ENCODE results near the gene SACM1L.

The SACM1L gene

DNA sequence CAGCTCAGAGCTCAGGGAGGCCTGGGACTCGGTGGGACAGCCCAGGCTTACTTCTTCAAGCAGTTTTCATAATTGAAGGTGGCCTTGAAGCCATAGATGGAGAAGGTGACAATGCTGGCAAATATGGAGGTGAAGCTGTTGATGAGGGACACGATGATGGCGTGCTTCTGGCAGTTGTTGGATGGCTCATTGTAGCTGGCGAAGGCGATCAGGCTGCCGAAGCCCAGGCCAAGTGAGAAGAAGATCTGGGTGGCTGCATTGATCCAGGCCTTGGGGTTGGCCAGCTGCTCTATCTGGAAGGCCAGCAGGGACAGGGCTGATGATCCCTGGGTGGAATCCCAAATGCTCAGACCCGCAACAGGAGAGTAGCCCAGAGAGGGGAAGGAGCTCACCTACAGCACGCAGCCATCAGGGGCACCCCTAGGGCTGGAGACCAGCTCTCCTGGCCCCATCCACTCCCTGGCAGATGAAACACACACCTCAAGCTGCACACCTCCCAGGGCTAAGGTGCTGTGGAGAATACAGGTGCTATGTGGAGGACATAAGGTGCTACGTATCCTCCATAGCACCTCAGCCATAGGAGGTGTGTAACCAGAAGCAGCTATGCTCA is 82.1 kb downstream of the SACM1L start:
- DNase-seq, result no peak

DNA sequence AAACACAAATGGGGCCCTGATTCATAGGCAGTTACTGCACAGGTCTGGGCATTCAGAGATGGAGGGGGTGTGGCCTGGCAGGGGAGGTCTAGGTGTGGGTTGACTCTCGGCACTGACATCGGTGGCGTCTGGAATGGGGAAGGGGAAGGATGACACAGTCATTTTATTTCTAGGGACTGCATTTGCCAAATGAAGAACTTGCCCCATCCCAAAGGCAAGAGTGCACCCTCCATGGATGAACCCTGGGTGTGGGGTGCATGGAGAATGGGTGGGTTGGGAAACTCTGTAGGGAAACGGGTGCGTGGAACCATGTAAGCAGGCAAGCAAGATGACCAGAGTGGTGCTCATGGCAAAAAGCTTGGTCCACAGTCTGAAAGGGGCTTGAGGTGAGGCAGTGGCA is 82.6 kb downstream of the SACM1L start:
- DNase-seq, result no peak

DNA sequence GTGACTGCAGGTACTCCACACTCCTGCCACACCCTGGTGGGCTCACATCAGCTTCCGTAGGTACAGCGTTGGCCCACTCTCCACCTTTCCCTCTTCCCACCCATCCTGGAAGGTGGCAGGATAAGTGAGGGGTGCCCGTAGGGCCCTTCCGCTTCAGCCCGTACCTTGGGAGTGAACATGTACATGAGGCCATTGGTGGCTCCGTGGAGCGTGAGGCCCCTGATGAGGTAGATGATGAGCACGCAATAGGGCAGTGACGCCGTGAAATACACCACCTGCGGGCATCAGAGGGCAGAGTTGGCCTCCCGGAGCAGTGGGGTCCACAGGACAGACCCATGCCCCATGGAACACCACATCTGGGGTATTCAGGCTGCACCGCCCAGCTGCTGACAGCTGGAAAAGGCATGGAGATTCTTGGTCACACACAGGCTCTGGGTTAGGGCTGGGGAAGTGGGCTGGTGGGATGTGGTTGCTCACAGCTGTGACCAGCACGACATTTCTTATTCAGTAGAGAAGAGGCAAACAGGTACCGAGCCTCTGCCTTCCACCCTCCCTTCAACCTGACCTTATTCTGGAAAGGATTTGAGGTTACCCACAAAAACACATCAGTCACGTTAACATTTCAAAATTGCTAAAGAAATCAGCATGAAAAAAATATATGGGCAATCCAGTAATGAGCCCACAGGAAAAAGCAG is 83.3 kb downstream of the SACM1L start:
- no peak for DNase-seq

DNA sequence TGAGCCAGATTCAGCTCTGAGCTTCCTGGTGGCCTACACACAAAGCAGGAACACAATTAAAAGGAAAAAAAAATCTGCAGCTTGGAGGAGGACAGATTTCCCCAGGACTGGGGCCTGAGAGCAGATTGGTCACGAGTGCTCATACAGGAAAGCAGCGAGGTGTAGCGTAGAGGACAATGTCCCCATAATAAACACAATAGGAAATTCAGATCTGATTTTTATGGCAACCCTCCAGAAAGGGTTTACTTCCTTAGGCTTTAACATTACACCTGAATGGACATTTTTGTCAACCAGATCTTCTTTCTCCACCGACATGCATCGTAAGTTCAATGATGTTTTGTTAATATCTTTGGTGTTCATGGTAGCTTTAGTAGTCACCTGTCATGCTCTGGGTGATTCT is 83.9 kb downstream of the SACM1L start:
- DNase-seq, result no peak

DNA sequence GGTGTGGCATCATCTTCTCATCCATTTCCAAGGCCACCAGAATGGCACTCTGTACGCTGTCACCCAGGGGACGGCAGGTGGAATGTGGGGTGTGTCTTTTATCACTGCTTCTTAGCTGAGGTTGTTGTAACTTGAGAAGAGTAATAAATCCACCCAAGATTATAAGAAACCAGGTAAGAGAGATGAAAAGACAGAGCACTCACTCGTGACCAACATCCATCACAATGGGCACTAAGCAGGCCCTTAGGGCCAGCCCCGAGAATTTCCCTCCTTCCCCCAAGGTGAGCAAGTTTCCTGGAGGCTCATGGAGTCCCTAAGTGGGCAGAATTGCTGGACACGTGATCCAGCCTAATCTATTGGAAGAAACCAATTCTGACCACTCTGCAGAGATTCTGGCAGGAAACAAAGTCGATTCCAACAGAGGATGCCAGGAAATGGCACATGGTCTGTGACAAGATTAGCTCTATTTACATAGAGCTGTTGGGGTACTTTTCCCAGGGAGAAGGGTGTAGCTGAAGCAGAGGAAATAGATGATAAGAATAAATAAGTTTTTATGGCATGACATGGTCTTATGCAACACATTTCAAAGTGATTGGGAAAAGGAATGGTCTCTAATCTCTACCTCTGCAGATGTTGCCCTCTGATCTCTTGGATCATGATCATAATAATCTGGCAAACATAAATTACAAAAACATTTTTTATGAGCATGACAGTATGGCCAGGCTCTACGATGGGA is 84.7 kb downstream of the SACM1L start:
- DNase-seq, result no peak

DNA sequence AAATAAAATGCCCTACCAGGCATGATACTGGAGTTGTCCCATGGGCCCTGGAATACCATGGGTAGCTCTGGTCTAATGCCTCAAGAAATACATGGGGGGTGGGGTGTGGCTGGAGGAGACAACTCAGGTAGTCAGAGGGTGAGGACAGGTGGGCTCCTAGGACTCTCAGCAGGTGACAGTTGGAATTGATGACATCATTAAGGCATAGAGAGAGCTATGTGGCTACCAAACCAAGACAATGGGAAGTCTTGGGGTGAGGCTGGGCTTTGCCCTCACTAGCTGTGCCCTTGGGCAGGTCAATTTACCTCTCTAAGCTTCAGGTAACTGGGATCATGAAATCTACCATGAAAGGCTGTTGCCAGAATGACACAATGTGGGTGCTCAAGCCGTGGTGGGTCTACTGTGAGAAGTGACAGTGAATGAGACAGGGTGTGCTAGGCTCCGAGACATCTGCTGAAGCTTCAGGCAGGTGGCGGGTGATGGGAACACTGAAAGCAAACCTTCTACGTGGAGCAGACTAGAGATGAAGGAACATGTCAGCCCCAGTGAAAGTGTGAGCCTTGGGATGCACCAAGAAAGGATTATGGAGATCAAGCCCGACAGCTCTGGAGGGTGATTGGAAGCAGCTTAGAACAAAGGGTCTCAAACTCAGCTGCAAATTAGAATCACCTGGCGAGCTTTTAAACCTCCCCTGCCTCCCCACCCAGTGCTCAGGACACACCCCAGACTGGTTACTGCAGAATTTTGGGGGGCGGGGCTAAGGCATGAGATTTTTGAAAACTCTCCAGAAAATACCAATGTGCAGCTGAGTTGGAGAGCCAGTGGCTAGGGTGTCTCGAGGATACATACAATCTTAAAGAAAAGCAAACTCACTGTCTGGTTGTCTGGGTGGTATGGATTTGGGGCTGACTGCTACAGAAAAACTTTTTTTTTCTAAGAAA is 85.7 kb downstream of the SACM1L start:
- no peak for DNase-seq

DNA sequence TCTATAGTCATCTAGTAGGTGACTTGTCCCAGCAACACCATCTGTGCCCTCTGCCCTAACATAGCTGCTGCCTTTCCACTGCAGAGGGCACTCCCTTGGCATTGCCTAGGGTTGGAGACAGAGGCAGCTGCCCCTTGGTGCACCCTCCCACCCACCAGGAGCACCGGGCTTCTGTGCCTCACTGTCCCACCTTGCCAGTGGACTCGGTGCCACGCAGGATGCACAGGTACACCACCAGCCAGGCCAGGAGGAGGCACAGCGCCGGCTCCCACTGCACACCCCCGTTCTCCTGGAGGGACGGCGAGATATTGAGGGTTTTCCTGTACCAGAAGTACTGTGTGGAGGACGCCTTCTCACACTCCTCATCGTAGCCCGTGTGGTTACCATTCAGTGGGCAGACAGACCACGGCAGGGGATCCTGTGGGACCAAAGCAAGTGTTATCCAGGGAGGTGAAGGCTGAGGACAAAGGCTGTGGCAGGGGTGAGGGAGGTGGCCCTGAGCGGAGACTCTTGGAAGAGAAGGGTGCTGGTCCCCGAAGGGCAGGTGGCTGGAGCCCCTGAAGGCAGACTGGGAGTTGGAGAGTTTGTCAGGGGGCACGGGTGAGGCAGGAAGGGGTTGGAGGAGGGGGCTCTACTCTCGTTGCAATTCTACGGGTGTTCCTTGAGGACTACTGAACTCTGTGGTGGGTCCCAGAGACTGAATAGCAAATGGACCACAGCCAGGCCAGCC is 86.5 kb downstream of the SACM1L start:
- no peak for DNase-seq

DNA sequence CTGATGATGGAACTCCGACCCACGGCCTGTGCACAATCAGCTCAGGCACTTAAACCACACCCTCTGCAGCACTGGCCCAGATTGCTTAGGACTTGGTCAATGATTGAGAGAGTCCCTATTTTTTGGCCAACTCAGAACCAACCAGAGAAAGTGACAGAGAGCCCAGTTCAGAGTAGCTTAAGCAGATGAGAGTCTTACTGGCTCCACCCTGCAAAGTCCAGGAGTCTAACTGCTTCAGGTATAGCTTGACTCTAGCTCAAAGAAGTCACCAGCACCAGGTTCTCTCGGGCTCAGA is 87.1 kb downstream of the SACM1L start:
- DNase-seq, result no peak

DNA sequence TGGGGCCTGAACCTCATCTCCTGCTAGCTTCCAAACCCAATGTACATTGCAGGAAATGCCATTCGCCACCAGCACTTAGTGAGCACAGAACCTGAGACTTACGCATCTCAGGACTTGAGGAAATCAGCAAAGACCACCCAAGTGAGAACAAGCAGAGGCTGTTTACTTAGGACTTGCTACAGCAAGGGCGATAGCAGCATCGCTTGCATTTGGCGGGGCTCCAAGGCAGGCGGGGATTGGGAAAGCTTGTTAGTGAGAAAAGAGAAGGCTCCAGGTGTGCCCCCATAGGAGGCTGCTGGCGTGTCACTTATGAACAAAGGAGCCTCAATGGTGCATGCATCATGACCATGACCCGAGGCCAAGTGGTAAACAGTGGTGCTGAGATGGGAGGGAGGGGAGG is 87.4 kb downstream of the SACM1L start:
- no peak for DNase-seq

DNA sequence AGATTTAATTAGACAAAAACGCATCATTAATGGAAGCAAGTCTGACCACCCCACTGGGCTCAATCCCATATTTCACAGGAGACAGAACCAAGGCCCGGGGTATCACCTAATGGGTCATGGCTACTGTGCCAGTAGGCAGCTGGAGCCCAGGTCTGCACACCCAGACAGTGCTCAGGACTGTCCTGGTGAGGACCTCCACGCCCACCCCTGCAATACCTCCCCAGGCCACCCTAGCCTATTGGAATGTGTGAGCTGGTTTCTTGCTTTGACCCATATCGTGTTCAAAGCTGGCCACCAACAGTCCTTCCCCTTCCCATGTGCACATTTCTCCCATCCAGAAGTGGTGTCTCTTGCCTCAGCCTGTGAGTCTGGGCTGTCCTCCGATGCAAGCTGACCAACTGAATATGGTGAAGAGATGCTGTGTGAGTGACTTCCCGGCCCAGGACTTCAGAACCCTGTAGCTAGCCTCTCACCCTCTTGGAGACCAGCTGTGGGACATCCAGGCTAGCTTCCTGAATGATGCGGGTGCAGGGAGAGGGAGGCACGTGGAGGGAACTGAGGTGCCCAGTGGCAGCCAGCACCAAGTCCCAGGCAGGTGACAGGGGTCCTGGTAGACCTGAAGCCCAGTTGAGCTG is 88.0 kb downstream of the SACM1L start:
- no peak for DNase-seq

DNA sequence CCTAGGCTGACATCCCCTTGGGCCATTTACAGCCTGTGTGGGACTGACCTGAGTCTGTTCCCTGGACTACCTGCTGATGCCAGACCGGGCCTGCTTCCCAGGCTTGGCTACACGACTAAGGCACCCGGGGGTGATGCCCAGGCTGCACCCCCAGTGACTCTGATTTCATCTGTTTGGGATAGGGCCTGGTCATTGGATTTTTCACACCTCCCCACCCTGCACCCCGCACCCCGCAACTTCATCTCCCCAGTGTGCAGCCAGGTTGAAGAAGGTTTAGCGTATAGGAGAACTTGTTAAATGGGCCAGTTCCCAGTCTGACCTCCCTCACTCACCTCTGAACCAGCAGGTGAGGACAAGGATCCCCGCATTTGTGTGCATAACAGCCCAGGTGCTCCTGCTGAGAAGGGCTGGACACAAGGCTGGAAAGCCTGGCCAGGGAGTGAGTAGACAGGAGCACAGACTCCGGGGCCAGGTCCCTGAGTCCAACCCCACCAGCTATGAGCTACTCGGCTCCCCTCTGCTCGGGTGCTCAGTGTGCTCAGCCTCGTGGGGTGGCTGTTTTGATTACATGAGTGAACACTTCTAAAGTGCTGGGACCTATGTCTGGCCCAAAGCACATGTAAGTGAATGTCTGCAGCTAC is 88.7 kb downstream of the SACM1L start:
- DNase-seq, result no peak

DNA sequence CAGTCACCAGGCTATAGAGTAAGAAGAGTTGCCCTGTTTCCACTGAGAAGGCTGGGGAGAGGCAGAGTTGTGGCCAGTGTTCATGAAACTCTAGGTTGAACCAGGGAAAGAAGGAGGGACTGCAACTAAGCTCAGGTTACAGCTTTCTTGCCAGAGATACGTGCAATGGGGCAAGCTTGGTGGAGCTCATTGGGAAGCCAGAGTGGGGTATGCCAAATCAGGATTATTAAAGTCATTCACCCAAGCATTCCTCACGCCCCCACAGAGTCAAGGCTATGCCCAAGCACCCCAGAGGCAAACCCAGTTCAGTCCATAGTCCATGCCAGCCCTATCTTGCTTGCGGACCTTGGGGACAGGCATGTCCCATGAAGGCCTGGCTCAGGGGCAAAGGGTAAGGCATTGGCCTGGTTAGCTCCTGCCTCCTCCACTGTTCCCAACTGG is 89.6 kb downstream of the SACM1L start:
- DNase-seq, result no peak

DNA sequence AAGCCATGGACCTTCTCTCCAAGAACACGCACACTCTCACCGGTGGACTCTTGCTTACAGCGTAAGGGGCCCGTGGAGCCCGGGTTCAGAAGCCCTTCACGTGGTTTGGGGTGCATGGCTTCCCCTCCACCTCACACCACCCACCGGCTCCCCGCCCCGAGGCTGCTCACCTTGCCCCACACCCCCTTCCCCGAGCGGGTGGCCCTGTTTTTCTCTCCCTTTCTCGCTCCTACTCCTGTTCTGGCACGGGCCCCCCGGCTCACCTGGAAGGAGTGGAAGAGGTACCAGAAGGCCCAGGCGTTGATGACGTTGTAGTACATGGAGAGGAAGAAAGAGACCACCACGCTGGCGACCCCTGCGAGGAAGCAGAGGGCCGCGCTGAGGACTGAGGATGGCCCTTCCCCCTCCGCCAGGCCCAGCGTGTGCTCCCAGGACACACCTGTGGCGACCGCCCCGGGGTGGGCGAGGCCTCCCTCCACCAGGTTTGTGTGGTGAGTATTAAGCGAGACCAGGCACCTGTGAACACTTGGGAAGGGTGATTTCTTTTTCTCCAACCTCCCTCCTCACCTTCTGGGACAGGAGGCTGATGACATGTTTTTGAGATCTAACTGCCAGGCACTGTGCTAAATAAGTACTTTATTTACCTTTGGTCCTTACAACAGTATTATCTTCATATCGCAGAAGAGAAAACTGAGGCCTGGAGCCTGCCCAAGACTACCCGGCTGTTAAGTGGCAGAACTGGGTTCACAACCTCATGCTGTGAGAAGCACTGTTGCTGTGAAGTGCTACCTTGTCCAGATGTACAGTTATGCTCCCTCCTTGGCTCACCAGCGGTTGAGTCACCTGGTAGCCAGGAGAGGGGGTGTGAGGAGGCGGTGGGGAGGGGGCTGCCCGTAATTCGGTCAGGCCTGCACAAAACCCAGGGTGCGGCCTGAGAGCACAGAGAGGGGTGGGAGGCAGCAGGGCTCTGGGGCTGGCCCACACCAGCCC is 90.8 kb downstream of the SACM1L start:
- no peak for DNase-seq

DNA sequence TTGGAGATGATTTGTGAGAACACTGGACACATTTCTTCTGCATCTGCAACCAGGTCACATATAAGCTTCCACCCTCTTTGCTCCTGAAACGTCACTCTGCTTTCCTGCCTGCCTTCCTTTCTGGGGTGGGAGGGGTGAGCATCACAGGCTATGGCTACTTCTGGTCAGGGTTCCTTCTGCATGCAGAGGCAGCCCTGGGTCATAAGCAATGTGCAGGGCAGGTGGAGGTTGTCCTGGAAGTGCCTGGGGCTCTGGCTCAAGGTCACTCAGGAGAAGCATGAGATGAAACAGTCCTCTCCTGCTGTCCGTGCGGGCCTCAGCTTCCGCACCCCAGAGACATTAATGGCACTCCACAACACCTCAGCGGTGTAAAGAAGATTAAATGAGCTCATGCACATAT is 92.1 kb downstream of the SACM1L start:
- no peak for DNase-seq

DNA sequence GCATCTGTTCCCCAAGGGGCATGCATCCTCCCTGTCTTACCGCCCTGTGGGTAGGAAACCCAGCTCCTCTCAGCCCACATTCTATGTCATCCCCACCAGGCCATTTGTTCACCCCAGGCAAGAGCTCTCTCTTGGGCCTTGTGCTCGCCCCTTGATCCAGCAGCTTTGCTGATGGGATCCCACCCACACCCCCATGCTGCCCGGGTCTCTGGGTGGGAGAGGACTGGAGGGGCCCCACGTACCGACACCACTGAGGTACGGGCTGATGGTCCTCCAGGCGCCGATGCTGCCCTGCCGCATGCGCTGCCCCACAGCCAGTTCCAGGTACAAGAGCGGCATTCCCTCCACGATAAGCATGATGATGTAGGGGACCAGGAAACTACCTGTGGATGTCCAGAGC is 92.6 kb downstream of the SACM1L start:
- DNase-seq, result no peak

DNA sequence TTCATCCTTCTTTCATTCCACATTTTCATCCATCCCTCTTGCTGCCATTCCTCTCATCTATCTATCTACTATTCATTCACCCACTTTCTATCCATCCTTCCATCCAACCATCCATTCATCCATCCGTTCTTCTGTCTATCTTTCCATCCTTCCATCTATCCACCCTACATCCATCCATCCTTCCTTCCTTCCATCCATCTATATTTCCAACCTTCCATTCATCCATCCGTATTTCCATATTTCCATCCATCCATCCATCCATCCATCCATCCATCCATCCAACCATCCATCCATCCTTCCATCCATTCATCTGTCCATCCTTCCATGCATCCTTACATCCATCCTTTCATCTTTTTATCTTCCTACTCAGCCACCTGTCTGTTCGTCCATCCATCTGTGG is 93.2 kb downstream of the SACM1L start:
- DNase-seq, result no peak

DNA sequence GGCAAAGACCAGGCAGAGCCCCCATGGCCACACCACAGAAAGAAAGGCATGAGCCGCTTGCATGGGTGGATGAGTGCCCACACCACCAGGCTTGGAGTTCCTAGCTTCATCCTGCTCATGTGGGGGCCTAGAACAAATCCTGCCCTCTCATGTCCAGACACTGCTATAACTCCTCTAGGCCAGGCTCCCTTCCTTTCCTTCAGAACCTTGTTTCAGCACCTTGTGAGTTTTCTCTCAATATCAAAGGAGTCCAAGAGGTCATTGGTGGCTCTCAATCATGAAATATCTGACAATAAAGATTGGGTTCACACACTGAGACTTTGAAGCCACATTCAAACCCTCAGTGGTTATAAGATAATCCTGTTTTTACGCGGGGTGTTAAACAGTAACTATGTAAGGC is 94.5 kb downstream of the SACM1L start:
- no peak for DNase-seq

DNA sequence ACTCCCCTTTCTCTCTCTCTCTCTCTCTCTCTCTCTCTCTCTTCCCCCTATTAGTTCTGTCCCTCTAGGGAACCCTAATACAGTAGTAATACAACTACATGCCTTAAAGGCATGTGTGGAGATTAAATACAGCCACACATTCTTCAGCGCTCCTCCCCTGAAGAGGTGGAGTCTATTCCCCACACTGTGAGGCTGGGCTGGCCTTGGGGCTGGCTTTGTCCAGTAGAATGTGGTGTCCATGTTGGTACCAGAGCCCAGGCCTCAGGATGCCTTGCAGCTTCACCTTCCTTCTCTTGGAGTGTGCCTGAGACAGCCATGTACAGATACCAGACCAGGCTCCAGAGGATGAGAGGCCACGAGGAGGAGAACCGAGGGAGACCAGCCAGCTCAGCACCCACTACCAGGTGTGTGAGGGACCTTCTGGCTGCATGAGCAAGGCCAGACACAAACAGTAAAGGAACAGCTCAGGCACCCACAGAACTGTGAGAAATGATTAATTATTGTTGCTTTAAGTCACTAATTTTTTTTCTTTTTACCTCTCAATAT is 96.5 kb downstream of the SACM1L start:
- DNase-seq, result no peak

DNA sequence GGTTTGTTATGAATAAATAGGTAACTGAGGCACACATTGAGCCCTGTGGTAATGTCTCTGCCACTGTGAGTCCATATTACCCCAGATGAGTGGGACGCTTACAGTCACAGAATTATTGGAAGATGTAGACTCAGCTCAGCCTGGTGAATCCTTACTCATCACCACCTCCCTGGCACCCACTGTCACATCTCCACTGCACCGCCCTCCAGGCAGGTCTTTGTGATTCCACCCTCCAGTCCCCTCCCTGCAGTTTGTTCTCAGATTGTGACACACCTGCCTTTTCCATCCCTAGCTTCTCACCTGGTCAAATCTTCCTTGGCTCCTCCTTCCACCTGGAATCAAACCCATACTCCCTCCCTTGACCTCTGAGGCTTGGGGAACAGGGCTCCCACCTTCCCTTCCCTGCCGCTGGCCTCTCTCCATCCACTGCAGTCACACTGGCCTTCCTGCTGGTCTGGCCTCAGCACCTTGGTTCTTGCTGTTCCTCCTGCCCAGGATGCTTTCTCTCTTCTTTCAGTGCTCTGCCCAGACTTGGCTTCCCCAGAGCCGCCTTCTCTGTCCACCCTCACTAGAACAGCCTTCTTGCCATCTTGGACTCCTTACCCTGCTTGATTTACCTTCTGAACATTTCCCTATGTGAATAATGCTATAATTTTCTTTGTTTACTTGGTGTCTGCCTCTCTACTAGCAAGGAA is 97.8 kb downstream of the SACM1L start:
- DNase-seq, result no peak

Data from fibroblast of skin of scalp (primary cell).